CD8-positive, alpha-beta memory T cell (primary cell): ENCODE measurements around the gene PIP4K2A. TPM values are rescaled to one million over a fixed set of nuclear protein-coding genes. Genes with fewer than 3 reads are reported as not detected.

Experiments
- CTCF ChIA-PET: fragments of 350-600 bp; sonication (Branson Sonifier 250); formaldehyde crosslinking; loops from one replicate; lab custom pipeline; 2021; ENCODE audit warnings: antibody characterized with exemption; lab: Charles Lee
- POLR2A ChIA-PET: fragments of 350-600 bp; sonication (Branson Sonifier 250); formaldehyde crosslinking; loops from one replicate; lab custom pipeline; 2021; ENCODE audit warnings: antibody characterized with exemption; lab: Charles Lee
- DNase-seq, 5 donors: peaks; one replicate each; pipeline versions ENCODE4 v3.0.0 to v3.0.0-alpha.2; 2020 to 2022; ENCODE audit warnings: mixed read lengths in 1 of 5
- H3K27ac ChIP-seq: one replicate; pipeline ENCODE4 v1.7.0; 2013; ENCODE audit warnings: low read depth, mild to moderate bottlenecking, low read length, moderate library complexity
- H3K27me3 ChIP-seq: 2 replicates; pipeline ENCODE4 v1.7.0; 2013; ENCODE audit warnings: low read length, mild to moderate bottlenecking; ENCODE audit not compliant: insufficient read depth, poor library complexity, severe bottlenecking
- H3K36me3 ChIP-seq: 2 replicates; pipeline ENCODE4 v1.7.0; 2013; ENCODE audit warnings: mild to moderate bottlenecking, low read length, moderate library complexity; ENCODE audit not compliant: insufficient read depth
- H3K4me1 ChIP-seq: 2 replicates; pipeline ENCODE4 v1.7.0; 2013; ENCODE audit warnings: mild to moderate bottlenecking, low read length, moderate library complexity; ENCODE audit not compliant: insufficient read depth
- H3K4me3 ChIP-seq: 2 replicates; pipeline ENCODE4 v1.7.0; 2013; ENCODE audit warnings: mild to moderate bottlenecking, low read length
- H3K9me3 ChIP-seq: 2 replicates; pipeline ENCODE4 v1.7.0; 2013; ENCODE audit warnings: mild to moderate bottlenecking, low read length
- H3K27ac Mint-ChIP-seq, 8 donors: one replicate each; pipeline ENCODE4 v1.8.0; 2020 to 2021; ENCODE audit warnings: mixed read lengths in 8 of 8, mild to moderate bottlenecking in 6 of 8, inconsistent platforms in 3 of 8, moderate library complexity in 3 of 8
- H3K27me3 Mint-ChIP-seq, 2 donors: one replicate each; pipeline ENCODE4 v1.8.0; 2020 to 2021; ENCODE audit warnings: mixed read lengths in 2 of 2, mild to moderate bottlenecking in 1 of 2, moderate library complexity in 1 of 2
- H3K36me3 Mint-ChIP-seq, 3 donors: one replicate each; pipeline ENCODE4 v1.8.0; 2020 to 2021; ENCODE audit warnings: mixed read lengths in 3 of 3, inconsistent platforms in 1 of 3, mild to moderate bottlenecking in 1 of 3
- H3K4me1 Mint-ChIP-seq, 3 donors: one replicate each; pipeline ENCODE4 v1.8.0; 2020 to 2021; ENCODE audit warnings: mixed read lengths in 3 of 3, inconsistent platforms in 1 of 3, mild to moderate bottlenecking in 1 of 3
- H3K4me3 Mint-ChIP-seq, 7 donors: one replicate each; pipeline ENCODE4 v1.8.0; 2020 to 2021; ENCODE audit warnings: mixed read lengths in 7 of 7, mild to moderate bottlenecking in 6 of 7, moderate library complexity in 4 of 7, inconsistent platforms in 2 of 7
- H3K9me3 Mint-ChIP-seq, 5 donors: one replicate each; pipeline ENCODE4 v1.8.0; 2020 to 2022; ENCODE audit warnings: mixed read lengths in 5 of 5, mild to moderate bottlenecking in 3 of 5, moderate library complexity in 2 of 5, inconsistent platforms in 1 of 5
- polyA plus RNA-seq: library from polyadenylated mRNA; unstranded; fragments of 300-500 nt; fragmentation: Illumina TruSeq; gene quantifications from one replicate; pipeline ENCODE4 v1.2.3, GENCODE V29; 2021
- total RNA-seq, 2 experiments: library from RNA; stranded (reverse); gene quantifications; one replicate each; pipeline ENCODE4 v1.2.3, GENCODE V29; 2021

The PIP4K2A gene
- total and polyA plus RNA-seq, 3 experiments from 2014 or later, result 116 to 130 (median 120) TPM

- ChIA-PET POLR2A (no interaction called here), CTCF (no interaction called here)
- H3K4me3 ChIP-seq, result no peak overlapping the region
- no peaks in the 10 kb centered on the region for H3K27me3 ChIP-seq
- peaks cover 0 to 4% of the 10 kb centered on the region in 2 donors for H3K27me3 Mint-ChIP-seq
- peak overlapping the region in 1 of 8 donors; percentile 88 for H3K27ac Mint-ChIP-seq
- no peak for DNase-seq
- H3K4me3 Mint-ChIP-seq, result peak overlapping the region in 1 of 7 donors; percentile 82
- no peaks in the 10 kb centered on the region for H3K36me3 ChIP-seq
- H3K4me1 Mint-ChIP-seq, result peaks cover 6 to 16% (median 8%) of the 10 kb centered on the region in 3 donors
- H3K9me3 Mint-ChIP-seq, result no peaks in the 10 kb centered on the region
- no peak overlapping the region for H3K27ac ChIP-seq
- peaks cover 6% of the 10 kb centered on the region for H3K4me1 ChIP-seq
- H3K9me3 ChIP-seq, result no peaks in the 10 kb centered on the region
- peaks cover 0 to 11% (median 0%) of the 10 kb centered on the region in 3 donors for H3K36me3 Mint-ChIP-seq
Observed at GRCh38 chr10:22717728-22718127, 3.4 kb upstream of the PIP4K2A start.

DNA sequence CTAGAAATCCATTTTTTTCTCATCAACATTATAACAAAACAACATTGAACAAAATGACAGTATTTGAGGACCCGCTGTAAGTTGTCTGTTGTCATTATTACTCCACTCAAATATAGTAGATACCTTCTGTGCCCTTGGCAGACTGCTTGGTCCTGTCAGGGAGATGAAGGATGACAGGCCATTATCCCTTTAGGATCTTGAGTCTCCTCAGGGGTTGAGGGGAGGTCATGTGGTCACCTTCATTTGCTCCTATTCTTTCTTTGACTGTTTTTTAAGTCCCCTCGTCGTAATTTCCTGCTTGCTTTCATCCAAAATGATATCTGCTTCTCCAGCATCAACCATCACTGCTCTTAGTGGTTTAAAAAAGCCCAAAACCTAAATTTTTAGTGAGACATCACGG, 2.6 kb upstream of the PIP4K2A start:
- Histone ChIP-seq H3K27ac (no peak overlapping the region), H3K4me1 (peaks cover 6% of the 10 kb centered on the region), H3K4me3 (no peak overlapping the region), H3K9me3 (no peaks in the 10 kb centered on the region), H3K36me3 (no peaks in the 10 kb centered on the region), H3K27me3 (no peaks in the 10 kb centered on the region)
- no peak for DNase-seq
- H3K27ac Mint-ChIP-seq, result peak overlapping the region in 2 of 8 donors; percentile 24 to 88
- H3K36me3 Mint-ChIP-seq, result peaks cover 0 to 17% (median 0%) of the 10 kb centered on the region in 3 donors
- H3K9me3 Mint-ChIP-seq, result no peaks in the 10 kb centered on the region
- CTCF ChIA-PET, result no interaction called here
- peak overlapping the region in 1 of 7 donors; percentile 82 for H3K4me3 Mint-ChIP-seq
- H3K4me1 Mint-ChIP-seq, result peaks cover 11 to 16% (median 12%) of the 10 kb centered on the region in 3 donors
- peaks cover 0 to 4% of the 10 kb centered on the region in 2 donors for H3K27me3 Mint-ChIP-seq
- POLR2A ChIA-PET, result no interaction called here

GRCh38 chr10:22715290-22715625, 880 bp upstream of the PIP4K2A start:
- peak overlapping the region; percentile 82 to 99 (median 85) for H3K4me3 Mint-ChIP-seq
- H3K9me3 Mint-ChIP-seq, result no peaks in the 10 kb centered on the region
- CTCF ChIA-PET, result interaction anchor here (1.2 kb wide), 1 partner anchor 10 kb away, joined by 4 read pairs; no protein-coding TSS in a partner anchor
- Histone ChIP-seq H3K27me3 (no peaks in the 10 kb centered on the region), H3K27ac (no peak overlapping the region), H3K4me1 (peaks cover 14% of the 10 kb centered on the region), H3K9me3 (no peaks in the 10 kb centered on the region), H3K4me3 (peak overlapping the region; percentile 55), H3K36me3 (no peaks in the 10 kb centered on the region)
- POLR2A ChIA-PET, result interaction anchor here (1.5 kb wide), 1 partner anchor 101 kb away, joined by 3 read pairs; no protein-coding TSS in a partner anchor
- DNase-seq, result no peak
- peaks cover 25 to 28% (median 28%) of the 10 kb centered on the region in 3 donors for H3K4me1 Mint-ChIP-seq
- peak overlapping the region in 7 of 8 donors; percentile 82 to 95 (median 90) for H3K27ac Mint-ChIP-seq
- H3K36me3 Mint-ChIP-seq, result peaks cover 0 to 19% (median 0%) of the 10 kb centered on the region in 3 donors
- peaks cover 0 to 4% of the 10 kb centered on the region in 2 donors for H3K27me3 Mint-ChIP-seq

GRCh38 chr10:22713853-22714478, 412 bp downstream of the PIP4K2A start:
- H3K27ac Mint-ChIP-seq, result peak overlapping the region; percentile 69 to 88 (median 79)
- Histone ChIP-seq H3K27me3 (no peaks in the 10 kb centered on the region), H3K27ac (peak overlapping the region; percentile 88), H3K9me3 (no peaks in the 10 kb centered on the region), H3K36me3 (no peaks in the 10 kb centered on the region), H3K4me3 (peak overlapping the region; percentile 91), H3K4me1 (peaks cover 27% of the 10 kb centered on the region)
- H3K36me3 Mint-ChIP-seq, result peaks cover 0 to 21% (median 2%) of the 10 kb centered on the region in 3 donors
- H3K9me3 Mint-ChIP-seq, result no peaks in the 10 kb centered on the region
- ChIA-PET CTCF (interaction anchor here (1.1 to 2.4 kb wide), 9 partner anchors 13 to 140 kb away, joined by 3 to 9 read pairs (median 5); no protein-coding TSS in a partner anchor), POLR2A (interaction anchor here (0.6 to 1.9 kb wide), 17 partner anchors 10 to 141 kb away, joined by 3 to 10 read pairs (median 4); no protein-coding TSS in a partner anchor)
- H3K4me1 Mint-ChIP-seq, result peaks cover 37 to 41% (median 40%) of the 10 kb centered on the region in 3 donors
- peaks cover 0 to 4% of the 10 kb centered on the region in 2 donors for H3K27me3 Mint-ChIP-seq
- DNase-seq, result peak in 3 of 5 donors; percentile 12 to 62 (median 22)
- peak overlapping the region; percentile 87 to 98 (median 95) for H3K4me3 Mint-ChIP-seq

- POLR2A ChIA-PET, result interaction anchor here (0.6 to 1.9 kb wide), 21 partner anchors 12 to 140 kb away, joined by 3 to 17 read pairs (median 4); no protein-coding TSS in a partner anchor
- peaks cover 35% of the 10 kb centered on the region for H3K4me1 ChIP-seq
- H3K36me3 ChIP-seq, result no peaks in the 10 kb centered on the region
- Mint-ChIP-seq H3K4me1 (peaks cover 45 to 49% (median 48%) of the 10 kb centered on the region in 3 donors), H3K27me3 (peaks cover 0 to 3% of the 10 kb centered on the region in 2 donors), H3K4me3 (peak overlapping the region; percentile 87 to 98 (median 95)), H3K9me3 (no peaks in the 10 kb centered on the region), H3K27ac (peak overlapping the region; percentile 84 to 95 (median 92)), H3K36me3 (peaks cover 0 to 24% (median 2%) of the 10 kb centered on the region in 3 donors)
- CTCF ChIA-PET, result interaction anchor here (0.6 to 2.4 kb wide), 14 partner anchors 9 to 139 kb away, joined by 3 to 9 read pairs (median 5); no protein-coding TSS in a partner anchor
- no peaks in the 10 kb centered on the region for H3K9me3 ChIP-seq
- no peaks in the 10 kb centered on the region for H3K27me3 ChIP-seq
- peak overlapping the region; percentile 91 for H3K4me3 ChIP-seq
- peak overlapping the region; percentile 88 for H3K27ac ChIP-seq
- peak; percentile 29 to 65 (median 50) for DNase-seq
Observed at GRCh38 chr10:22712956-22713852, 1.2 kb downstream of the PIP4K2A start.

- peaks cover 43% of the 10 kb centered on the region for H3K4me1 ChIP-seq
- Mint-ChIP-seq H3K36me3 (peaks cover 0 to 32% (median 7%) of the 10 kb centered on the region in 3 donors), H3K4me1 (peaks cover 53 to 57% (median 56%) of the 10 kb centered on the region in 3 donors), H3K27me3 (peaks cover 0 to 3% of the 10 kb centered on the region in 2 donors), H3K27ac (peak overlapping the region; percentile 84 to 95 (median 92)), H3K4me3 (peak overlapping the region; percentile 87 to 98 (median 95)), H3K9me3 (no peaks in the 10 kb centered on the region)
- POLR2A ChIA-PET, result interaction anchor here (0.7 to 1.8 kb wide), 5 partner anchors 31 to 58 kb away, joined by 3 to 8 read pairs (median 7); no protein-coding TSS in a partner anchor
- DNase-seq, result no peak
- H3K27me3 ChIP-seq, result no peaks in the 10 kb centered on the region
- CTCF ChIA-PET, result interaction anchor here (0.6 to 2.4 kb wide), 10 partner anchors 9 to 277 kb away, joined by 3 to 9 read pairs (median 6); no protein-coding TSS in a partner anchor
- H3K27ac ChIP-seq, result peak overlapping the region; percentile 88
- no peaks in the 10 kb centered on the region for H3K9me3 ChIP-seq
- H3K36me3 ChIP-seq, result no peaks in the 10 kb centered on the region
- H3K4me3 ChIP-seq, result peak overlapping the region; percentile 91
Observed at GRCh38 chr10:22712211-22712955, 2.0 kb downstream of the PIP4K2A start.

- POLR2A ChIA-PET, result no interaction called here
- peak overlapping the region; percentile 87 to 98 (median 95) for H3K4me3 Mint-ChIP-seq
- Histone ChIP-seq H3K36me3 (no peaks in the 10 kb centered on the region), H3K9me3 (no peaks in the 10 kb centered on the region), H3K4me3 (peak overlapping the region; percentile 30), H3K27ac (peak overlapping the region; percentile 12), H3K4me1 (peaks cover 53% of the 10 kb centered on the region), H3K27me3 (no peaks in the 10 kb centered on the region)
- peaks cover 61 to 67% (median 66%) of the 10 kb centered on the region in 3 donors for H3K4me1 Mint-ChIP-seq
- CTCF ChIA-PET, result interaction anchor here (1.0 to 1.2 kb wide), 2 partner anchors 9 to 100 kb away, joined by 3 to 4 read pairs; no protein-coding TSS in a partner anchor
- no peak for DNase-seq
- peak overlapping the region; percentile 57 to 96 (median 90) for H3K27ac Mint-ChIP-seq
- H3K9me3 Mint-ChIP-seq, result no peaks in the 10 kb centered on the region
- peaks cover 0 to 3% of the 10 kb centered on the region in 2 donors for H3K27me3 Mint-ChIP-seq
- H3K36me3 Mint-ChIP-seq, result peaks cover 0 to 37% (median 8%) of the 10 kb centered on the region in 3 donors
Observed at GRCh38 chr10:22711373-22711772, 3.0 kb downstream of the PIP4K2A start.
